Testis (tissue), 2 donors: Measurements from ENCODE around the gene EHMT1.

ENCODE experiments used
- POLR2A ChIP-seq: fragments of 450-650 bp; IDR thresholded peaks from one replicate; pipeline ENCODE4 v1.6.1; 2017; ENCODE audit warnings: antibody characterized with exemption, mild to moderate bottlenecking, moderate library complexity
- TF ChIP-seq, protein P1 (sequence below), 3 experiments: fragments of 450-650 bp in 2 of 3; fragments of 200-600 bp in 1 of 3; sonication (generic) in 1 of 3; IDR thresholded peaks; one replicate each; pipeline ENCODE4 v1.5.1; 2016 to 2019; ENCODE audit warnings: antibody characterized with exemption in 3 of 3, mild to moderate bottlenecking in 2 of 3, moderate library complexity in 1 of 3

DNA sequence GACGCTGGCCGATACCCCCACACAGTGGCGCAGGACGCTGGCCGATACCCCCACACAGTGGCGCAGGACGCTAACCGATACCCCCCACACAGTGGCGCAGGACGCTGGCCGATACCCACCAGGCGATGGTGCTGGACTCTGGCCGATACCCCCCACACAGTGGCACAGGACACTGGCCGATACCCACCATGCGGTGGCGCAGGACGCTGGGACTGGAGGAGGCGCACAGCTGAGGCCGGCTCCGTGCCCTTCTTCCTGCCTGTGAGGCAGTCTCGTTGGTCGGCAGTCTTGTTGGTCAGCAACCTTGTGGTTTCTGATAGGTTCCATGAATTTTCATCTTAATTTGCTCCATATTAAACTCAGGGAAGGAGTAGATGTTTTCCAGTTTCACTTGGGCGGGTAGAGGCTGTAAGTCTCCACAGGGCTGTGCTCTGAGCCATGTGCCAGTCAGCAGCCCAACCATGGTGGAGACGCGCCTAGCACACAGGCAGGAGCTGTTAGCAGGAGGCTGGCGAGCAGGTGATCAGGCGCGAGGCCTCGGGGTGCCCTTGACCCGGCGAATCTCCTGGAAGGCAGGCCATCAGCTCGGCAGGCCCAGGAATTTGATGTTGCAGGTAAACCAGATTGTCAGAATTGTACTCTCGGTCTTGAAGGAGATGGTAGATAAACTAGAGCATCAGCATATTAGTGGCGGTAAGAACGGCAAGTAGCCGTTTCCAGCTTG is 75.6 kb downstream of the EHMT1 start:
- TF ChIP-seq, protein P1, sequence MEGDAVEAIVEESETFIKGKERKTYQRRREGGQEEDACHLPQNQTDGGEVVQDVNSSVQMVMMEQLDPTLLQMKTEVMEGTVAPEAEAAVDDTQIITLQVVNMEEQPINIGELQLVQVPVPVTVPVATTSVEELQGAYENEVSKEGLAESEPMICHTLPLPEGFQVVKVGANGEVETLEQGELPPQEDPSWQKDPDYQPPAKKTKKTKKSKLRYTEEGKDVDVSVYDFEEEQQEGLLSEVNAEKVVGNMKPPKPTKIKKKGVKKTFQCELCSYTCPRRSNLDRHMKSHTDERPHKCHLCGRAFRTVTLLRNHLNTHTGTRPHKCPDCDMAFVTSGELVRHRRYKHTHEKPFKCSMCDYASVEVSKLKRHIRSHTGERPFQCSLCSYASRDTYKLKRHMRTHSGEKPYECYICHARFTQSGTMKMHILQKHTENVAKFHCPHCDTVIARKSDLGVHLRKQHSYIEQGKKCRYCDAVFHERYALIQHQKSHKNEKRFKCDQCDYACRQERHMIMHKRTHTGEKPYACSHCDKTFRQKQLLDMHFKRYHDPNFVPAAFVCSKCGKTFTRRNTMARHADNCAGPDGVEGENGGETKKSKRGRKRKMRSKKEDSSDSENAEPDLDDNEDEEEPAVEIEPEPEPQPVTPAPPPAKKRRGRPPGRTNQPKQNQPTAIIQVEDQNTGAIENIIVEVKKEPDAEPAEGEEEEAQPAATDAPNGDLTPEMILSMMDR (IDR thresholded peaks at IDR 0.05) = no peak
- no peak for TF ChIP-seq POLR2A
